Kidney tubule cell (primary cell): ENCODE measurements around the gene EFCAB6.

Experiments used
- DNase-seq: peaks from one replicate; pipeline ENCODE4 v3.0.0-alpha.2; 2018; ENCODE audit warnings: low spot score

Gene EFCAB6

DNA sequence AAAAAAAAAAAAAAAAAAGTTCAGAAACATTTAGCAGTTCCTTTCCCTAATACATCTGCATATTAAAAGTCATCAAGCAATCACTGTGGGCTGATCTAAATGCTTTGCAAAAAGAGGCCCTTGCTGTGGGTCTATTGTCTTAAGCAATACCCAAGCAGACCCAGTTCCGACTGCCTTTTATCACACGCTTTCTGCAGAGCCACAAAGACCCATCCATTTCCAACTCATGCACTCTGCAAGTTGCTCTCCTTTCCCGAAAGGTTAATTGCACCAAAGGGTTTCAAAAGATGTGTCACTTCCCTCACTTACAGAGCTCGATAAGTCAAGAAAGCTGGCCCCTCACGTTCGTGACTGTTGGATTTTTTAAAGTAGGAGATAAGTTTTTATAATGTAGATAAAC is 261.4 kb downstream of the EFCAB6 start:
- no peak for DNase-seq

DNA sequence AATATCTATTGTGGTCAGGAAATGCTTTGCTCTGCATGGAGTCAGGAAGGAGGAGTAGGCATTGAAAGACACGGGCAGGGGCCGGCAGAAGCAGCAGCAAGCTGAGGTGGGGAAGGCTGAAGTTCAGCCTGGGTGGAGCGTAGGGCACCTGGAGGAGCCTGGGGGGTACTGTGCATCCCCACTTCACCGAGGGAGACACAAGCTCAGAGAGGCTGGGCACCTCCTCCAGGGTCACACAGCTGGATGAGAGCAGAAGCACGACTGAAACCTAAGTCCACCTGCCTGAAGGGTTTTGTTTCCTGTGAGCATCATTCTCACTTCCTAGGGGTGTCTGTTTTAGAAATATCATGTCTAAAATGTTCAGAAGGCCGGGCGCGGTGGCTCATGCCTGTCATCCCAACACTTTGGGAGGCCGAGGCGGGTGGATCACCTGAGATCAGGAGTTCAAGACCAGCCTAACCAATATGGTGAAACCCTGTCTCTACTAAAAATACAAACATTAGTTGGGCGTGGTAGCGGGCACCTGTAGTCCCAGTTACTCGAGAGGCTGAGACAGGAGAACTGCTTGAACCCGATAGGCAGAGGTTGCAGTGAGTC is 262.0 kb downstream of the EFCAB6 start:
- no peak for DNase-seq

DNA sequence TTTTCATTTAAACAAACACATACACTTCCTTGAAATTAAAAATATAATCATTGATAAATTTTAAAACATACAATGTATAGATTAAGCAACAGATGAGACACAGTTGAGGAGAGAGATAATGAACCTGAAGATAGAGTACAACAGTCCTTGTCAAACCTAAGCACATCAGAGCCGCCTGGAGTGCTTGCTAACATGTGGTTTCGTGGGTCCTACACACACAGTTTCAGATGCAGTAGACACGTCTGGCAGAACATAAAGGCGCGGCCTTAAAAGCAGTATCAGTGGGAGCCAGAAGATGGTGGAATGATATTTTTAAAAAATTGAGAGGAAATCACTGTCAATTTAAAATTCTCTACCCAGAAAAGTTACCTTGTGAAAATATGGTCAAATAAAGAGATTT is 265.9 kb downstream of the EFCAB6 start:
- DNase-seq, result no peak

DNA sequence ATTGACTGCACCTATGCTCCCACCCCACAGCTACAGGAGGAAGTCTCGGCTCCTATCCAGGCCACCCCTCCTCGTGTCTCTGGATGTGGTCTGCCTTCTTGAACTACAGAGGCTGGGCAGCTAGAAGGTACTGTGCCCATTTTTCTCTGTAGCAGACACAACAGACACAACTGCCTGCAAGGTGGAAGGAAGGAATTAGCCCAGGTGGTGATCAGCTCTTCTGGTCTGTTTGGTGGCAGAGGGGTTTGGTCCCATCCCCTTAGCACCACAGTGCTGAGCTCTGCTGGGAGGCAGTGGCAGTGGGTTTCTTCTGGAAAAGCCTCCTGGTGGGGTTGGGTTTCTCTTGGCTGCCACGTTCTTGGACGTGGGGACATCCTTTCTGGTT is 267.8 kb downstream of the EFCAB6 start:
- DNase-seq, result no peak

DNA sequence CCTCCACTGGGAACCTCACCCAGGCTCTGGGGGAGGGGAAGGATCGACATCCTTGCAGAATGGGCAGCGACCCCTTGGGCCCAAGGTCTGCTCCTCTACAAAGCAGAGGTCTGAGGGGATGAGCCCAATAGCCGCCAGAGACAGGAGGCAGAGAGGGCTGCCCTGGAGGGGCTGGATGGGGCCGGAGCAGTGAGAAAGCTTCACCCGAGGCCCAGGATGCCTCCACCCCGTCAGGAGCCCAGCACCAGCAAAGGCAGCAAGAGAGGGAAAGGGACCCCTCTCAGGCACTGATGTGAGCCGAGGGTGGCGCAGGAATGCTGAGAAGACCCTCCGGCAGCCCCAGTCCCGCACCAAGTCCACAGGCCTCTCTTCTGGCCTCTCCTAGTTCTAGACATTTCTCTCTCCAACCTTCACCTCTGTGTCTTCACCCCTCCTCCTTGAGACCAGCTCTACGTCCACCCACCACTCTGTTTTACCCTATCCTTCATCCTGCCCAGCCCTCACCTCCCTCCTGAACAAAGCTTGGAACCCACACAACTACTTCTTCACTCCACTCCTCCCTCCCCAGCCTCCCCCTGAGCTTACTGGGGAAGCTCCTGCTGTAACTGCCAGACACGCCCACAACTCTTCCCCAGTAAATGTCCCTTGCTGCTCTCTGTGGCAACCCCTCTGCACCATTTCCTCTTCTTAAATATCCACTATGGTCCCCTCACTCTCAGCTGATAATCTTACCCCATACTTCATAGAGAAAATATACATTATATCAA is 268.4 kb downstream of the EFCAB6 start:
- no peak for DNase-seq

DNA sequence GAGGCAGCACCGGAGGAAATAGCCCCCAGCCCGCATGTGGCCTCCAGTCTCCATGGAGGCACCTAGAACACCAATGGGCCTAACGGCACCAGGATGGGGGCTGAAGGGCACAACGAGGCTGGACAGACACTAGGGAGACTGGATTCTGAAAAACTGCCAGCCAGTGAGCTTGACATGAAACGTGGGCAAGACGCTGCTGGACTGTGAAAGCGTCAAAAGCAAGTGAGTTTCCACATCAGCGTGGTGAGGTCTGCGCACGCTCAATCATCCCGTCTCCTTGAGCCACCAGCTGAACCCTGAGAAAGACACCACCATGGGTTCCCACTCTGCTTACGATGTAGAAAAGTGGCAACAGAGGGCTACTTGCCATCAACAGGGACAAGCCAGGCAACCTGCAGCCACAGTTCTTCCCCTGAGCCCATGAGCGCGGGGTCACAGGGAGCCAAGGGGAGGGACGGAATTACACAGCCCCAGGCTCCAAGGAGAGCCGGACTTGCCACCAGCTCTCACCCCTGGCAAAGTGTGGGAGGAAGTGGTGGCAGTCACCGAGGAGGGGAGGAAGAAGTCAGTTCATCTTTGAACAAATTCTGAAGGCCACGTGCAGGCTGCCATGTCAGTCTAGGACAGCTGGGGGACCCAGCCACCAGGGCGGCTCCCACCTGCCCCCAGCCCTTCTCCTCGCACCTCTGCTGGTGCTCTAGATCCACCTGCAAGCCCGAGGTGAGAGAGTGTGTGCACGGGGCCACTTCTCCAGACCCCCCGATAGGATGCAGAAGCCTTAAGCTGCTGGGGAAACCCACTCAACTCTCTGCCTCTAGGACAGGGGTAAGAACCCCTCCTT is 269.2 kb downstream of the EFCAB6 start:
- DNase-seq, result no peak

DNA sequence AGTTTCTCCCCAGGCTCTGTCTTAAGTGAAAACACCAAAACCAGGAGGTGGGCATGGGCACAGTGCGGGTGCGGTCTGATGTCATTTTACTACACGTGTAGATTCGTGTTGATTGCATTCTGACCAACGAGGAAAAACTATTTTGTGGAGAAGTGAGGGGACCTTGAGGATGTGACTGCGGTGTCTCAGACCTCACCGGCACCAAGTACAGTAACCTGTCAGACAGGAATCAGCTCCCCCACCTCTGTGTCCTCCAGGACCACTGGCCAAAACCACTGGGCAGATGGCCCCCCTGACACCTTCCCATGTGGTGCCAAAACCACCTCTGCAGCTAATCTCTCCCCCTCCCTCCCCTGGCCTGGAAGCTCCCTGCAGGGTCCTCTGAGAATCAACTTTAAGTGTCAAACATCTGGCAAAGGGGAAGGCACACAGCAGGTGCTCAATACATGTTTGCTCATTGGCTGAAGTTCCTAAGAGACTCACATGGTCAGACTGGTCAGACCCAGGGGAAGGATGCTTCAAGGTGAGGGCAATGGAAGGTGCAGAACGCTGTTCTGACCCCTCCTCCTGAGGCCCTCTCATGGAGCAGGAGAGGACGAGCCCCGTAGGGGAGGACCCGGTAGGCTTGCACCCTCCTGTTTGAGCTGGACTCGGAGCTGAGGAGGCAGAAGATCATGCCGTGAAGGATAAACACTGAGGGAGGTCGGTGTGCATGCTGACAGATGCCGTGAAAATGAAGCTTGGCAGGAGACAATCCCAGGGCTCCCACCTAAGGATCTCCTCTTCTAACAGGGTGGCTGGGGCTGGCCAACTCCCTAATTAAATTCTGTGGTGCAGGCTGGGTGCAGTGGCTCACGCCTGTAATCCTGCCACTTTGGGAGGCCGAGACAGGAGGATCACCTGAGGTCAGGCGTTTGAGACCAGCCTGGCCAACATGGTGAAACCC is 270.4 kb downstream of the EFCAB6 start:
- no peak for DNase-seq

DNA sequence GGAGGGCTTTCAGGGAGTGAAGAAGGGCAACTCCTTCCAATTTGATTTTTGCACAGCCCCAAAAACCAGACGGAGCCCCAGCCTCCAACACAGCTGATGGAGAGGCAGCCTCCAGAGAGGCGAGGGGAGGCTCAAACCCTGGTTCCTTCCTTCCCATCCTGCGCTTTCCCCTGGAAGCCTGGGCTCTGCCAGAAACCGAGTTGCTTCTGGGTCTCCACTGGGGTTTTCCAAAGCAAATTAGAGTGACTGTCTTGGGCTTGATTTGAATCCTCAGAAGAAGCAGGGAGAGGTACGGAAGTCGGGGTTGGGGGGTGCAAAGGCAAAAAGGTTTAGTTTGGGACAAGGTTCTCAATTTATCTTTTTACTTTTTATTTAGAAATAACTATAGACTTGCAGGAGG is 271.1 kb downstream of the EFCAB6 start:
- DNase-seq, result no peak

DNA sequence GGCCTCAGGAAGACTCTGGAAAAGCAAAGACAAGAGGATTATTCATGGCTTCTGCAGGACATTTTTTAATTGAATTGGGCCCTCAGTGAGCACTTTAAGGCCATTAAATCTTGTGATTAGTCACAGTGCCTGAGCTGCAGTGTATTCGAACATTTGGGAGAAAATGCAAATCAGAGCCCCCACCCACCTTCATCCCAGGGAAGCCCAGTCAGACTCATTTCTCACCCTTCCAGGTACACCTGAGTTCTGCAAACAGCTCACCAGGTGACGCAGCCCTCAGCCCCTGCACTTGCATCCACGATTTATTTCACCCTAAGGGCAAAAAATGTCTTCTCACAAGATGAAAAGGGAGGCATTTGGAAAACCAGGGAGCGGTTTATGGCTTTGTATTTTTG is 271.6 kb downstream of the EFCAB6 start:
- DNase-seq, result no peak

DNA sequence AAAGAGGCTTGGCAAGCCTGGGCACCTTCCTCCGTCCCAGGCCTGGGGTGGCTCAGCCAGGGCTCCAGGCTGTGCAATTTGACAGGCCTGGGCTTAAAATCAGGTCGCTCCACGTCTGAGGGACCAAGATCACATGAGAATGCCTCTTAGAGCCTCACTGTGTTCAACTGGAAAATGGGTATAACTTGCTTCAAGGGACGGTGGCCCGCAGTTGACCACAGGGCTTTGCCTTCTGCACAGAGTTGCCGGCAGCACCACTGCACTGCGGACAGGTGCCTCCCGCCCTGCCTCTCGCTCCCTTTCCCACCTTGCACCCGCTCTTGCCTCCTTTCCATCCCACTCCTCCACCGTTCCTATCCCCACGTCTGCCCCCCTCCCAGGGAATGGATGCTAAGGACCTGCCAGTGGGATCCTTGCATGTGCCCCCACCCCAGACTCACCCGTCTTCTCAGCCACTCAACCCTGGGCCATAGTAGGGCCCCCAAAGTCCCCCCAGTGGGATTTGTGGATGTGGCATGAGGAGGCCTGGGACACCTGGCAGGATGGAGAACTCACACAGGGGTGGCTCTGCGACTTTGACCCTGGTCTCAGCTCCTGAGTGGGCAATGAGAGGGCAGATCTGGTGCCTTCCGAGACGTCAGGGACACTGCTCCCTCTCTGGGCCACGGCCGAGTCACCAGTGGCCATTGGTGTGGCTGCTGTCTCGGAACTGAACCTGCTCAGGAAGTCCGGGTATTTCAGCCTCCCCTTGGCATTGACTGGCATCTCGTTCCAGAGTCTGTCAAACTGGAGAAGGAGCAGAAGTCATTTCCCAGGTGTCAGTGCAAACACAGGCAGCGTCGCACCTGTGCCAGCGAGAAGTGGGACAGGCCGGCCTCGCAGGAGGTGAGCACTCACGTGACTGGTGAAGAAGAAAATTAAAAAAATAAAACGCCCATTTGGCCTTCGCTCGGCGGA is 272.3 kb downstream of the EFCAB6 start:
- DNase-seq, result no peak

DNA sequence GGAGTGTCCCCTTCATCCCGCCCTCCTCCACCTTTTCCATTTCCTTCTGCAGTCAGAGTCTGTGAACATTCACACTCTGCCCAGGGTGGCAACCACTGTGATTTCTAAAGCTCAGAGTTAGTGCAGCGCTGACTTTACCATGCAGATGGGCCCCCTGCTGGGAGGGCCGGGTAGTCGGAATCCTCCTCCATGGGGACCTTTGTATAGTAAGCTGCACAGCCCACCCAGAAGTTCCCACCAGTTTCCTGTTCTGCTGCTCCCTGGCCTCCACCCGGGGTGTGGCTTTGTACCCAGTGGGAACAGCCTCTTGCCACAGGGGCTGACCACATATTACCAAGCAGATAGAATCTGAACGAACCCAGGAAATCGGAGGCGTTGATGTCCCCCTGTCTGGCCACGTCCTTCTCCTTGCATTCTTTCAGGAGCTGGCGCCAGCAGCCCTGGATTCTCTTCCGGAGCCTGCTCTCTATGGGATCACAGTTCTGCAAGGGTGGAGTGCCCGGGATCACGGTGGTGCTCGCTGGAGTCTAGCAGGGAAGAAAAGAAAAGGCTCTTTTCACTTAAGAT is 275.0 kb downstream of the EFCAB6 start:
- DNase-seq, result no peak

DNA sequence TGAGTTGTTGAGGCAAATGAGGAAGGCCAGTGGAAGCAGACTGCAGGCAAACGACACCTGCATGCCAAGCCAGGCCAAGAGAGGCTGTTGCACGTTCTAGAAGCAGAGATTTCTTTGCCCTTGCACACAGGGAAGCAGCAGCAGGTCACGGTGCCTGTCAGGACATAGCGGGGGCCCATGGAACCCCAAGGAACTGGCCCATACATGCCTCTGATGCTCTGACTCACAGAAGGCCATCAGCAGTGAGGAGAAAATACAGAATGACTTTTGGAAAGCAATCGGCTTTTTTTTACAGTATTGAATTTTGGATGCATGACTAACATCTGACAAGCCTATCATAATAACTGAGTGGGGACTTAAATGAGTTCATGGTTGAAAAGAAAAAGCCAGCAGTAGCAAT is 276.4 kb downstream of the EFCAB6 start:
- no peak for DNase-seq

DNA sequence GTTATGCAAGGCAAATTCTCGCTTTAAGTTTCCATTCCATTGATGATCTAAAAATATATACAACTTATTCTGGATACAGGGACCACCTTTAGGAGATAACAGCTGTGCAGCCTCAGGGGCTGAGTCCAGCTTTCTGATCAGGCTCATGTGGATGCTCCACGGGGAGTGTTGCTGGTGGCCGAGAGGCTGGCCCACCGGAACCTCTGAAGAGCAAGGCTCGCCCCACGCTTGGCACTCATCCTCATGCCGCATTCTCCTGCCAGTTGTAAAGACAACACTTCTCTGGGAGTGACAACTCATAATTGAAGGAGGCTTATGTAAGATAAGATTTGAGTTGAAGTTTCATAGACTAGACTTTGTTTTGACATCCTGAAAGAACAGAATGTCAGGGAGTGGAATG is 276.8 kb downstream of the EFCAB6 start:
- DNase-seq, result no peak

DNA sequence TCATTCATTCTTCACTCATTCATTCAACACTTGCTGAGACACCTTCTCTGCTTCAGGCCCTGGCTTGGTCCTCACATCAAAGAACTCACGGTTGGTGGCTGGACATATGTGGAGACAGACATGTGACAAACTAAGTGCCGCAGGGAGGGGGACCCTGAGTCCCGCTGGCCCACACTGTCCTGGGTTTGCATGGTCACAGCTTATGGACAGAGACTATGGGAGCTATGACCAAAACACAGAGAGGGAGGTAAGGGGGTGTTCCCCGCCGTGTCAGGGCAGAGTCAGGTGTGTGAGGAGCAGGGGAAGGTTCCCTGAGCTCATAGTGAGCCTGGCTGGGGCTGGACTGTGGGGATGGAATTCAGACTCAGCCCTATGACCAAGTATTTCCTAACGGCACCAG is 277.2 kb downstream of the EFCAB6 start:
- no peak for DNase-seq

DNA sequence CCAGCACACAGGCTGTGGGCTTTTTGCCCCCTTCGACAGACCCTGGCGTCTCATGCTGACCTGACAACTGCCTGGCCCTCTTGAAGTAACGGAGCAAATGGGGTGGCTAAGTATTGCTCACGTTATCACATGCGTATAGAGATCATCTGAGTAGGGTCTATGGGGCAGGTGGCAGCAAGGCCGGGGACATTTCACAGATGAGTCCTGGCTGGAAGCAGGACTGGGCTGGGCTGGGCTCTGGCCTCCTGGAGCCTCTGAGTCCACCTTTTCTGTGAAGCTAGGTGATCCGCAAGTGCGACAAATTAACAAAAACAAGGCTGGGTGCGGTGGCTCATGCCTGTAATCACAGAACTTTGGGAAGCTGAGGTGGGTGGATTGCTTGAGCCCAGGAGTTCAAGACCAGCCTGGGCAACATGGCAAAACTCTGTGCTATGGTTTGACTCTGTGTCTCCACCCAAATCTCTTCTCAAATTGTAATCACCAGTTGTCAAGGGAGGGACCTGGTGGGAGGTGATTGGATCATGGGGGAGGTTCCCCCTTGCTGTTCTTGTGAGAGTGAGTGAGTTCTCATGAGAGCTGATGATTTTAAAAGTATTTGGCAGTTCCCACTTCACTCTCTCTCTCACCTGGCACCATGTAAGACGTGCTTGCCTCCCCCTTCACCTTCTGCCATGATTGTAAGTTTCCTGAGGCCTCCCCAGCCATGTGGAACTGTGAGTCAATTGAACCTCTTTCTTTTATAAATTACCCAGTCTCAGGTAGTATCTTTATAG is 278.3 kb downstream of the EFCAB6 start:
- DNase-seq, result no peak

DNA sequence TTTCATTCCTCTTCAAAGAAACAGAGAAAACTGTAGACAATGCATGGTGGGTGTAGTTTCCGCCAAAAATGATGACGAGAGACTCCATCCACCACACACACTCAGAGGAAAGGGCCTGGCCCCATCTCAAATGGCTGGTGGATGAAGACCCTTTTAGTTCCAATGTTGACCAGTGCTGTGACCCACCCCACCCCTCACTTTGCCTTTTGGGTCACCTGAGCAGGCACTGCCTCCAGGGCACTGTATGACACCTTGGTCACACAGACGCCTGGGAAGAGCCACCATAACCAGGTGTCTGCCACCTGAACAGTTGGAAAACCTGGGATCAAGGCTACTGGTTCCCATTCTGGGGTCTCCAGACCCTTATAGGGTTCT is 279.0 kb downstream of the EFCAB6 start:
- no peak for DNase-seq

DNA sequence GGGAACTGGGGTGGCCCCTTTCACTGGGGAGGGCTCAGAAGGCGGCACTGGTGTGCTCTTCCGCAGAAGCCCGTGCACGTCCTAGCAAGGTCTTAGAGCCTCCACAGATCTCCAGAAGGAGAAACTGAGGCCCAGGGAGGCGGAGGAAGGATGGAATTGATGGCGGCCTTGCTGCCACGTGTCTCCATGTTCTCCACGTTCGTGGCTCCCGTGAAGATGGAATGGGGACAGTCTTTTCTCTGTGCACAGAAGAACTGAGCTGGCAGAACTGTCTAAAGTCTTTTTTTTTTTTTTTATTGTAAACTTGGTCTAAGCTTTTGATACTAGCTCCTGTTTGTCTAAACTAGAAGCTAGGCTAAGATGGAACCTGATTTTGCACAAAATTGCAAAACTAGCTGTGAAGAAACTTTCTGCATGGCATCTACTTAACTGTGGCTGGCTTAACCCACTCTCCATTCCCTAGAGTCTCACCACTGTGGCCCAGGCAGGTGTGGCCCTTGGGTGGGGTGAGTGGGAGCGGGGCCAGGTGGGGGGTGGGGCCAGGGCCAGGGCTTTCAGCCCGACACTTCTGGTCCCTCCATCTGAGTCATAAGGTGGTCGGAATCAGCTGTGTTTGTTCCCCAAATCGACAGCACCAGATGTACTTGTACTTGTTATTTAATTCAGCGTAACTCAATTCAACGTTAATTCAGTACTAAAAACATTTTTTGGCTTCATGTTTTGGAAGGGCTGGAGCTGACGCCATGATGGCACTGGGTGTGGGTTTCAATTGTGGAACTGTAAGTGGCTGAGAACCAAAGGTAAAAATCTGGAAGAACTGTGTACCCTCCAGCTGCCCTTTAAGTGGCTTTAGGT is 279.6 kb downstream of the EFCAB6 start:
- DNase-seq, result no peak

DNA sequence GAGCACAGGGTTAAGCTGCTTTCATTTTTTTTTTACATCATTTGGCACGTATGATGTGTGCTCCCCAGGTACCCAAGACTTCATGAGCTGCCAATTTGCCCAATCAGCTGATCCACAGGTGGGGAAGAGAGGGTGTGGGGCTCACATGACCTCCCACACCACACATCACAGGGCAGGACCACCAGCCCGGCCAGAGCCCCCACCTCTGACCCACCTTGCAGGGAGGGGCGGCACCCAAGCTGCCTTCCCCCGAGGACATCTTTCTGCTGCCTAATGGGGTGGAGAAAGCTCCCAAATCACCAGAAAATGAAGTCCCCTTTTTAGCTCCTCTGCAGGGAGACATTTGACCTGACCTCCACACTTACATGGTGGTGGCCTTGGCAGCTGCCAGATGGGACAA is 280.5 kb downstream of the EFCAB6 start:
- no peak for DNase-seq
